Effector memory CD4-positive, alpha-beta T cell (primary cell): ENCODE measurements around the gene G0S2.
A peak's percentile ranks its signal among the peaks of the same experiment; 100 is the strongest.

Source experiments
- DNase-seq, 3 donors: peaks; one replicate each; pipeline ENCODE4 v3.0.0-alpha.2; 2020
- H3K27ac ChIP-seq: 2 replicates; pipeline ENCODE4 v1.7.0; 2013; ENCODE audit warnings: mild to moderate bottlenecking, low read length, moderate library complexity; ENCODE audit not compliant: insufficient read depth, poor library complexity, severe bottlenecking
- H3K27me3 ChIP-seq: replicated peaks from 2 replicates; pipeline ENCODE4 v1.7.0; 2013; ENCODE audit warnings: mild to moderate bottlenecking, low read length; ENCODE audit not compliant: insufficient read depth, control insufficient read depth, poor library complexity, severe bottlenecking
- H3K36me3 ChIP-seq: 2 replicates; pipeline ENCODE4 v1.7.0; 2013; ENCODE audit warnings: mild to moderate bottlenecking, low read length, moderate library complexity; ENCODE audit not compliant: control insufficient read depth, insufficient read depth
- H3K4me1 ChIP-seq: 2 replicates; pipeline ENCODE4 v1.7.0; 2013; ENCODE audit warnings: low read length, mild to moderate bottlenecking; ENCODE audit not compliant: control insufficient read depth, insufficient read depth, poor library complexity, severe bottlenecking
- H3K4me3 ChIP-seq: 2 replicates; pipeline ENCODE4 v1.7.0; 2013; ENCODE audit warnings: low read length, low read depth, mild to moderate bottlenecking; ENCODE audit not compliant: insufficient read depth, poor library complexity, severe bottlenecking
- H3K9me3 ChIP-seq: 2 replicates; pipeline ENCODE4 v1.7.0; 2013; ENCODE audit warnings: mild to moderate bottlenecking, low read length, moderate library complexity; ENCODE audit not compliant: control insufficient read depth

The G0S2 gene

GRCh38 chr1:209657918-209658317, 17.3 kb upstream of the G0S2 start:
- H3K4me1 ChIP-seq = no peaks in the 10 kb centered on the region
- no peak overlapping the region for H3K27ac ChIP-seq
- H3K27me3 ChIP-seq = no peaks in the 10 kb centered on the region
- no peaks in the 10 kb centered on the region for H3K36me3 ChIP-seq
- H3K4me3 ChIP-seq = no peak overlapping the region
- no peak for DNase-seq
- H3K9me3 ChIP-seq = no peaks in the 10 kb centered on the region

GRCh38 chr1:209659909-209660308, 15.3 kb upstream of the G0S2 start:
- H3K27me3 ChIP-seq = no peaks in the 10 kb centered on the region
- H3K27ac ChIP-seq = no peak overlapping the region
- H3K36me3 ChIP-seq = no peaks in the 10 kb centered on the region
- no peaks in the 10 kb centered on the region for H3K9me3 ChIP-seq
- no peaks in the 10 kb centered on the region for H3K4me1 ChIP-seq
- no peak overlapping the region for H3K4me3 ChIP-seq
- DNase-seq = no peak

GRCh38 chr1:209661071-209661470, 14.1 kb upstream of the G0S2 start:
- no peaks in the 10 kb centered on the region for H3K27me3 ChIP-seq
- H3K4me3 ChIP-seq = no peak overlapping the region
- no peaks in the 10 kb centered on the region for H3K4me1 ChIP-seq
- DNase-seq = no peak
- no peak overlapping the region for H3K27ac ChIP-seq
- H3K9me3 ChIP-seq = no peaks in the 10 kb centered on the region
- H3K36me3 ChIP-seq = no peaks in the 10 kb centered on the region

DNA sequence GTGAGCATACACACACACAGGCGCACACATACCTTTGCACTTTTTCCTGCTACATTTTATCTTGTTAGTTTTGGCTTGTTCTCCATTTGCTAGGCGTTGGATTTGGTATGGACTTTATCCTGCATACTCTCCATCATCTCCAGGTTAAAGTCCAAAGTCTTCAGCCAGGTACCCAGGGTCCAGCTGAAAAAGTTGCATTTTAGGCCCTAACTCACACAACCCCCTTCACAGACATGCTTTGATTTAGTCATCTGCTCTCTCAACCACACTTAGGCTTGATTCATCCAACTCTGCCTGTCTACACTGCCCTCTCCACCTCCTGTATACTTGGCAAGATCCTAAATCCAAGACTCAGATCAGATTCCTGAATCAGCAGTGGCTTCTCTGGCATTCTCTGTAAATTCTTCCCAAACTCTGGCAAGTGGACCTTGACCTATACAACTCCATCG, 12.3 kb upstream of the G0S2 start:
- Histone ChIP-seq H3K36me3 (no peaks in the 10 kb centered on the region), H3K9me3 (no peaks in the 10 kb centered on the region), H3K27me3 (no peaks in the 10 kb centered on the region), H3K4me1 (no peaks in the 10 kb centered on the region), H3K4me3 (no peak overlapping the region), H3K27ac (no peak overlapping the region)
- DNase-seq = no peak

- no peaks in the 10 kb centered on the region for H3K36me3 ChIP-seq
- H3K9me3 ChIP-seq = no peaks in the 10 kb centered on the region
- no peaks in the 10 kb centered on the region for H3K27me3 ChIP-seq
- no peak for DNase-seq
- no peak overlapping the region for H3K4me3 ChIP-seq
- H3K4me1 ChIP-seq = peaks cover 4% of the 10 kb centered on the region
- no peak overlapping the region for H3K27ac ChIP-seq
Measured at GRCh38 chr1:209667103-209667502, 8.1 kb upstream of the G0S2 start.

DNA sequence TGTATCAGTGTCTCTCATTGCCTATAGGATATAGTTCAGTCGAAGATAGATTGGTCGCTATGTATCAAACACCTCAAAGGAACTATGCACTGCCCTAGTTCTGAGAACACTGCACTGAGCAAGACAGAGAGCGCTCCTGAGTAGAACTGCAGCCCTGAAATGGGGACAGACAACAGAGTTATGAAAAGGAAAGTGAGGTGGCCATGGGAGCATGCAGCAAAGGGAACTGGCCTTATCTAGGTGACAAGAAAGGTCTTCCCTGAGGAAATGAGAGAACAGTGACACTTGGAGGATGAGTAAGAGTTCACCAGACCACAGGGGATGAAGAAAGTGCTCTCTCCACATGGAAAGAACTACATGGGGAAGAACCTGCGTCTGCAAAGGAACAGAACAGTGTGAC, 7.5 kb upstream of the G0S2 start:
- no peaks in the 10 kb centered on the region for H3K27me3 ChIP-seq
- DNase-seq = no peak
- peaks cover 5% of the 10 kb centered on the region for H3K4me1 ChIP-seq
- H3K4me3 ChIP-seq = no peak overlapping the region
- H3K36me3 ChIP-seq = no peaks in the 10 kb centered on the region
- no peaks in the 10 kb centered on the region for H3K9me3 ChIP-seq
- no peak overlapping the region for H3K27ac ChIP-seq

DNA sequence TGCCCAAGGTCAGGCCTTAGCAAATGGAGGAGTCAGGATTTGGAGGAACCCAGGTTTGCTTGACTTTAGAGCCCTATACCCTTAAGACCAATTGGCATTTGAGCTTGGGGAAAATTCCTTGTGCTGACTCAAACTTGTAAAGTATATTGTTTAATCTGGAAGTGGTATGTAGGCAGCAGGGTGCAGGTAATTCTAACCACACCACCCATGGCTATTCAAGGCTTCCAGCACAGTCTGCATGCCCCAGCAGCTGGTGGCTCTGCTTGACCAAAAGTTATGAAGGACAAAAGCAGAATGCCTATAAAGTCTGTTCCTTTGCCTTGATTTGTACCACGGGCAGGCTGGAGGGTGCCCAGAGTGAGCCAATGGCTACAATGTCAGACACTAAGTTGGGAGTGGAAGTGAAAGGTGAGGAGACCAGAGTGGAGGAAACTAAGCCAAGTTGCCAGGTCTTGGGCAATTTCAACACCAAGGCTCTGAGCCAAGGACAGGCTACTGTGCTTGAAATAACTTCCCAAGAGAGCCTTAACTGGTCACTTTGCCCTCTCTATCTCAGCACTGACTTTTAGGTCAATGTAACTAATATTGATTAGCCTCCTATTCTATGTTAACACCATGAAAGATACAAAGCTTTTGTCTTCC, 4.7 kb upstream of the G0S2 start:
- no peak for DNase-seq
- no peaks in the 10 kb centered on the region for H3K27me3 ChIP-seq
- H3K4me1 ChIP-seq = peaks cover 30% of the 10 kb centered on the region
- no peaks in the 10 kb centered on the region for H3K9me3 ChIP-seq
- H3K4me3 ChIP-seq = no peak overlapping the region
- no peak overlapping the region for H3K27ac ChIP-seq
- H3K36me3 ChIP-seq = no peaks in the 10 kb centered on the region

GRCh38 chr1:209672705-209673630, 2.2 kb upstream of the G0S2 start:
- Histone ChIP-seq H3K4me3 (no peak overlapping the region), H3K27ac (peak overlapping the region; percentile 51), H3K9me3 (no peaks in the 10 kb centered on the region), H3K27me3 (no peaks in the 10 kb centered on the region), H3K36me3 (no peaks in the 10 kb centered on the region), H3K4me1 (peaks cover 33% of the 10 kb centered on the region)
- peak in 1 of 3 donors; percentile 17 for DNase-seq

GRCh38 chr1:209673631-209674417, 1.4 kb upstream of the G0S2 start:
- Histone ChIP-seq H3K9me3 (no peaks in the 10 kb centered on the region), H3K36me3 (no peaks in the 10 kb centered on the region), H3K27me3 (no peaks in the 10 kb centered on the region), H3K4me1 (peaks cover 33% of the 10 kb centered on the region), H3K27ac (no peak overlapping the region), H3K4me3 (no peak overlapping the region)
- no peak for DNase-seq
